ENCODE data around the gene CD7.

The CD7 gene

DNA sequence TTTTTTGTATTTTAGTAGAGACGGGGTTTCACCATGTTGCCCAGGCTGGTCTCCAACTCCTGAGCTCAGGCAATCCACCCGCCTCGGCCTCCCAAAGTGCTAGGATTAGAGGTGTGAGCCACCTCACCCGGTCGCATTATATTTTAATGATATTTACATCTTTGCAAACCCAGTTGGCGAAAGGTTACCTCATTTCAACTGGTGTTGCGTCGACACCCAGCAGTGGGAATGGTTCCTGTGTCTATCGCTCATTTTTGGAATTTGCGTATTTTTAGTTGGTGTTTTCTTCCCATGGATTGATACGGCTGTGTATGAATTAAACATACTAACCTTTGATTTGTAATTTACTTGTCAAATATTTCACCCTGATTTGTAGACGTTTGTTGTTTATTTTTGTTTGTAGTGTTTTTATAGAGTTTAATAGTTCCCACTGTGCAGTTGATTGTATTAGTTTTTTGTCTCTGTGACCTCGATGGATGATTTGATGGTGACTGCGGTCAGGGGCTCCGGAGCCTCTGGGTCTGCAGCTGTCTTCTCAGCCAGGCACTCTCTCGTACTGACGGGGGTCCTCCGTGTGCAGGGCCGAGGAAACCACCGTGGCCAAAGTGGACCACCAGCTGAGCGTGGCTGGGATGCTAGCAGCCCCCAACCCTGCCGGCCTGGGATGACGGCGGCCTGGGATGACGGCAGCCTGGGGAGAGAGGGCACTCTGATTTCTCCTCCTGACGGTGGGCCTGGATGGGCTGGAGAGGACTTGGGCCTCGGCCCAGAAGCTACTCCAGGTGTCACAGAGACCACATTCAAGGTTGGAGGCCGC is 4.0 kb downstream of the CD7 start:
- DNase-seq (ENCODE audit: low read depth in 1 of 2, low spot score in 1 of 2): no peak
- TF ChIP-seq JUND (IDR thresholded peaks at IDR 0.05; ENCODE audit: low read depth): no peak
- in situ Hi-C loops (cut with HindIII; ENCODE audit: low pct_unique_long_range_greater_than_20kb, low sequenced_read_pairs): no loop called here

DNA sequence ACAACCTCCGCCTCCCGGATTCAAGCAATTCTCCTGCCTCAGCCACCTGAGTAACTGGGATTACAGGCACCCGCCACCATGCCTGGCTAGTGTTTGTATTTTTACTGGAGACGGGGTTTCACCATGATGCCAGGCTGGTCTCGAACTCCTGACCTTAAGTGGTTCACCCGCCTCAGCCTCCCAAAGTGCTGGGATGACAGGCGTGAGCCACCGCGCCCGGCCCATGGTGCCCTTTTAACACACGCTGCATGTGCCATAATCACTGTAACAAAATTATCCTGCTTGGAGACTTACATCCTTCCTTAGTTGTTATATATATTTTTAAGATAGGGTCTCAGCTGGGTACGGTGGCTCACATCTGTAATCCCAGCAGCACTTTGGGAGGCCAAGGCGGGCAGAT is 5.4 kb downstream of the CD7 start:
- DNase-seq (ENCODE audit: low read depth in 1 of 2, low spot score in 1 of 2): no peak
- TF ChIP-seq JUND (IDR thresholded peaks at IDR 0.05; ENCODE audit: low read depth): no peak
- in situ Hi-C loops (cut with HindIII; ENCODE audit: low pct_unique_long_range_greater_than_20kb, low sequenced_read_pairs): no loop called here

DNA sequence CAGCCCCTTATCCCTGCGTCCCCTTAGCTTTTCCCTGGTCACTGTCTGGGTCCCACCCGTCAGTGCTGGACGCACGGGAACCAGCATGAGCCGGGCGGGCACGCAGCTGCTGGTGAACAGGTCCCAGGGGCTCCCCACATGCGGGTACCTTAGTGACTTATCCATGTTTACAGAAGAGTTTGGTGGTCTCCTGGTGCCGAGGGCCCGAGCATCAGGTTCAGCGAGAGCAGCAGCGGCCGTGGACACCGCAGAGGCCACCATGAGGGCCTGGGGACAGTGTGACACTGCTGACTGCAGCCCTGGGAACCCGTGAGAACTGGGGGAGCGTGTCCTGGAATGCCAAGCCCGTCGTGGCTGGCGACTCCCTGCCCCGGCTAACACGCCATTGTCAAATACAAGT is 6.5 kb downstream of the CD7 start:
- in situ Hi-C loops (cut with HindIII; ENCODE audit: low pct_unique_long_range_greater_than_20kb, low sequenced_read_pairs): no loop called here
- TF ChIP-seq JUND (IDR thresholded peaks at IDR 0.05; ENCODE audit: low read depth): no peak
- DNase-seq (ENCODE audit: low read depth in 1 of 2, low spot score in 1 of 2): no peak

DNA sequence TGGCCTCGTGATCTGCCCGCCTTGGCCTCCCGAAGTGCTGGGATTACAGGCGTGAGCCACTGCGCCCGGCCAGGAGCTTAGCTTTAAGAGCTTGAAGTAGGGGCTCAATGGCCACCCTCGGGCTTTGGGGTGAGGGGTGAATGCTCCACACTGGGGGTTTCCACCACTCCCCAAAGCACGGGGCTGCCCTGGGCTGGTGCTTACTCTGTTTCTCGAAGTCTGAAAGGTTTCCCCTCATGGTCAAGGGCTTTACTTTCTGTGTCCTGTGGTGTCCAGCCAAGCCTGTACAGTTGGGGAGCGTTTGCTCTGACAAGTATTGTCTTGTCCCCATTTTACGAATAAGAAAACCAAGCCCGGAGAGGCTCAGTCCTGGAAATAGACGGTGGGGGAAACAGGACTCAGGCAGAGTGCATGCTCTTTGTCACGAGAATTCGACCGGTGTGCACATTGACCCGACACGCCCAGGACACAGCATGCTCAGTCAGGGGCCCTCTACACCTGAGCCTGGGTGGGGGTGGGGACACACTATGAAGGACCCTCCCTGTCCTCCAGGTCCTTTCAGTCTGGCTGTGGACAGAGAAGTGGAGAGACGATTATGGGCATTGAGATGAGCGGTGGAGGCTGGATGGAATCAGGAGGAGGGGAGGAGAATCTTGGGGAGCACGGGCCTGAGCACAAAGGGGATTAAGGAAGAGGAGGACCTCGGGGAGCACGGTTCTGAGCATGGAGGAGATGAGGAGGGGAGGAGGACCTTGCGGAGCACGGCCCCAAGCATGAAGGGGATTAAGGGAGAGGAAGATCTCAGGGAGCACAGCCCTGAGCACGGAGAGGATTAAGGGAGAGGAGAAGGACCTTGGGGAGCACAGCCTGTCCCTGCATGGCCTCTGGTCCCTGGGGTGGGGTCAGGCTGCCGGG is 7.5 kb downstream of the CD7 start:
- no peak for TF ChIP-seq JUND (IDR thresholded peaks at IDR 0.05; ENCODE audit: low read depth)
- DNase-seq (ENCODE audit: low read depth in 1 of 2, low spot score in 1 of 2): no peak
- in situ Hi-C loops (cut with HindIII; ENCODE audit: low pct_unique_long_range_greater_than_20kb, low sequenced_read_pairs): no loop called here

DNA sequence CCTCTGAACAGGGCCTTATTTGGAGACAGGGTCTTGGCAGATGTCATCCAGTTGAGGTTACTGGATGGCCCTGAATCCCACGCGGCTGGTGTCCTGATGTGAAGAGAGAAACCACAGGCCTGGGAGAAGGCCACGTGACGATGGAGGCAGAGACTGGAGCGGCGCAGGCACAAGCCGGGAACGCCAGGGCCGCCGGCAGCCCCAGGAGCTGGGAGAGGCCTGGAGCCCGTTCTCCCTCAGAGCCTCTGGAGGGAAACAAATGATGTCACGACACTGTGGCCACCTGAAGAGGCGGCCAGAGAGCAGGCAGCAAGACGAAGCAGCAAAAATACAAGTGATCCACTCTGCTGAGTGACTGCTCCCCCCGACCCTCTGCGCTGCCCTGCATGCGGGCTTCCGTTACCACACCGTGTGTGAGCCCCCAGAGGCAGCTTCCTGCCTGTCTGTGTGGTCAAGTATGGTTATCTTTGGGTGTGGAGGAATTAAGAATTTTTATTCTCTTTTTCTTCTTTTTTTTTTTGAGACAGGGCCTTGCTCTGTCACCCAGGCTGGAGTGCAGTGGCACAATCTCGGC is 11.6 kb downstream of the CD7 start:
- no peak for DNase-seq (ENCODE audit: low read depth in 1 of 2, low spot score in 1 of 2)
- TF ChIP-seq JUND (IDR thresholded peaks at IDR 0.05; ENCODE audit: low read depth): no peak
- in situ Hi-C loops (cut with HindIII; ENCODE audit: low pct_unique_long_range_greater_than_20kb, low sequenced_read_pairs): no loop called here

DNA sequence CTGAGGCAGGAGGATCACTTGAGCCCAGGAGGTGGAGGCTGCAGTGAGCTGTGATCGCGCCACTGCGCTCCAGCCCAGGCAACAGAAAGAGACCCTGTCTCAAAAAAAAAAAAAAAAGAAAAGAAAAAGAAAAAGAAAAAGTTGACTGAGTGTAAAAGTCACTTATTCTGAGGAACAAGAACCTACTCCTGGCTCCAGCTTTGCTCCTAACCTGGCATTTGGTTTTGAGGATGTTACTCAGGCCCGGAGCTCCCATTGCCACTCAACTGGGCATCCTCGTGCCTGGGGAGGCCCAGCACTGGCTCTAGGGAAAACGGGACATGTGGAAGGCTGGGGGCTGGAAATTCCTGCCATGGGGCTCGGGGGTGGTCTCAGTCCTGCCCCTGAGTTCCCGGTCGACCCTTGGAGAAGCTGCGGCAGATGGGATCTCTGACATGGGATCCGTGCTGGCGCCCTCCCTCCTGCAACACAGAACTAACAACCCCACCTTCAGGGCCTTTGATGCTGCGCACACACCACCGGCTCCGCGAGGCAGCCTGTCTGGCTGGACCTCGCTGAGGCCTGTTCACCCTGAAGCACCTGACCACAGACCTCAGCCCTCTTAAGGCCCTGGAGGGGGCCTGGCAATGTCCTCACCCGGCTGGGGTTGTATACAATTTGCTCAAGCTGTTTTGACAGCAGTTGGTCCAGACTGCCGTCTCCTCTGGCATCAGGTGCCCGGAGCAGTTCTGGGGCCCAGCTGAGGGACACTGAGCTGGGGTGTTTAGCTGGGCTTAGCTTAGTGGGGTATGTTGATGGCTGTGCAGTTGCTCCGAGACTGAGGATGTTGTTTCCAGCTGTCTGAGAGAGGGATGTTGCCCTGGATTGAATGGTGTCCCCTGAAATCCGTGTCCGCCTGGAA is 12.3 kb downstream of the CD7 start:
- in situ Hi-C loops (cut with HindIII; ENCODE audit: low pct_unique_long_range_greater_than_20kb, low sequenced_read_pairs): no loop called here
- TF ChIP-seq JUND (IDR thresholded peaks at IDR 0.05; ENCODE audit: low read depth): no peak
- no peak for DNase-seq (ENCODE audit: low read depth in 1 of 2, low spot score in 1 of 2)

DNA sequence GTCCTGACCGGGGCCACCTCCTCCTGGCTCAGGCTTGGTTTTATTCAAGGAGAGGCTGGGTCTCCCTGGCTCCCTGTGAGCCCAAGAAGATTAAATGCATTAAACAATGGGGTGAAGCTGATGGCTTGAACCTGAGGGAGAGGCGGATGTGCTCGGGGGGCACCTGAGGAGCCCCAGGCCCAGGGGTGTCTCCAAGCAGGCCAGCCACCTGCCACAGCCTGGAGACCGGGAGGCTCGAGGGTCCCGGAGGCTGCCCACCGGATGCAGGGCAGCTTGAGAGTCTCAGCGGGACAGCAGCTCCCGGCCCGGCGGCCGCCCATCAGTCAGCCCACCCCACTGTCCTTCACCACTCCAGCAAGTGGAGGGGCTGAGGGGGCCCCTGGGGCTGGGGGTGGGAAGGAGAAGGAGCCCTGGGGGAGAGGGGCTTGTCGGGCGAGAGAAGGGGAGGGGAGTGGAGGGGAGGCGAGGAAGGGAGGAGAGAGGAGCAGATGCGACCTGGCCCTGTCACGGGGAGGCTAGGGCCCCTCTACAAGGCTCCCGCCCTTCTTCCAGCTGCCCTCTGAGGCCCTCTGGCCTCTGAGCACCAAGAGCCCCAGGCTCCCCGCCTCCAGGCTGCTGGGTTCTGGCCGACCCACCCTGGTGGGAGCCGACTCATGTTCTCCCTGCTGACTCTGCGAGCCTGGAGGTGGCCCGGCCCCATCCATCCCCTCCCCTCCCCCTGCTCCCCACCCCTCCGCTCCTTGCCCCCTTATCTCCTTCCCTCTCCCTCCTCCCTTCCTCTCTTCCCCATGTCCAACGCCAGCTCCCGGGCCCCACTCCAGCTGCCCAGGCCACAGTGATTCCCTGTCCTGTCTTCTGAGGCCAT is 13.2 kb downstream of the CD7 start:
- no peak for TF ChIP-seq JUND (IDR thresholded peaks at IDR 0.05; ENCODE audit: low read depth)
- in situ Hi-C loops (cut with HindIII; ENCODE audit: low pct_unique_long_range_greater_than_20kb, low sequenced_read_pairs): no loop called here
- no peak for DNase-seq (ENCODE audit: low read depth in 1 of 2, low spot score in 1 of 2)

DNA sequence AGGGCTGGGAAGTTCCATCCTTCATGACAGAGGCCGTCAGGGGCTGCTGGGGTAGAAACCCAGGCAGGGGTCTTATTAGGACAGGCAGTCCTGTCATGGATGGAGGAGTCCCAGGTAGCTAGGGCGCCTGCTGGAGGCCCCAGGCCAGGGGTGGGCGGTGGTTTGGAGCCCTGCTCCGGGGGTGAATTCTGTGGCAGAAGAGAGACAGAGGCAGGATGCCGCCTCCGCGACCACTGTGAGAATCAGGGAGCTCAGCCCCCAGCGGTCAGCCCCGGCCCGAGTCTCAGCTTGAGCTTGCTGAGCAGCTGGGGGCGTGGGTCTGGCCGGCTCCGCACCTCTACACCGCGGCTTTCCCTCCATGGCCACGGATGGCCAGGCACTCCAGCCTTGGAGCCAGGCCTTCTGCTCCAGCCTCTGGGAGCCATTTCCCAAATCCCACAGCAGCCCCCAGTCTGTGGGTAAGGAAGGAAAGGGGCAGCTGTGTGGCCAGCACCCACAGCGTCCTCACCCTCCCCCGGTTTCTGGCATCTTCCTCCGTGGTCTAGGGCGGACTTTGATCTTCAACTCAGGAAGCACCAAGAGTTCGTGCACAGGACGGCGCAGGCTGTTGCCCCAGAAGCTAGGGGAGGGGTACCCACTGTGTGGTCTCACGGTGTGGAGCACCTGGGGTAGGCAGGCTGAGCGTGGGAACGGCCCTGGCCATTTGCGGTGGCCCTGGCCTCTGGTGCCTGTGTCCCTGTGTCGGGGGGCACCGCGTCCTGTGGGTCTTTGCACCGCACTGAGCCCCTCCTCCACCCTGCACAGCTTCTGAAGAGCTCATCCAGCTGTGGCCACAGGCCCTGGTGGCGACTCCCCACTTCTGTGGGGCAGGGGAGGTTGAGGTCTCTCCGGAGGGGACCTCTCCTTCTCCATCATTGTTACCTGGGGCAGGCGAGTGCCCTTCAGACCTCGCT is 14.1 kb downstream of the CD7 start:
- in situ Hi-C loops (cut with HindIII; ENCODE audit: low pct_unique_long_range_greater_than_20kb, low sequenced_read_pairs): no loop called here
- DNase-seq (ENCODE audit: low read depth in 1 of 2, low spot score in 1 of 2): no peak
- no peak for TF ChIP-seq JUND (IDR thresholded peaks at IDR 0.05; ENCODE audit: low read depth)

DNA sequence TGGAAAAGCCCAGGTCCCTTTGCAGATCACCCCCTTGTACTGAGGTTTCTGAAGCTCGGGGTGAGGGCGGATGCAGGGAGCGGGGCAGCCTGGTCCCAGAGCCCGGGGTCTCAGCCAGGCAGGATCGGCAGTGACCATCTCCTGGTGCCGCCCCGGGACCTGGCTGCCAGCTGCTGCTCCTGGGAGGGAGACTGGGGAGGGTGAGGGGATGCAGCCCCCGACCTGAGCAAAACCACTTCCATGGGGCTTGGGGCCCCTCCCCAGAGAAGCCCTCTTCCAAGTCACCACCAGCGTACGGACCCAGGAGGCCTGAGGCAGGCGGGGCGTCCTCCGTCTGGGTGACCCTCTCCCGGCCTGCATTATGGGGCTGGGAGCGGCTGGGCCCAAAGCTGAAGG is 14.8 kb downstream of the CD7 start:
- DNase-seq (ENCODE audit: low read depth in 1 of 2, low spot score in 1 of 2): no peak
- TF ChIP-seq JUND (IDR thresholded peaks at IDR 0.05; ENCODE audit: low read depth): no peak
- in situ Hi-C loops (cut with HindIII; ENCODE audit: low pct_unique_long_range_greater_than_20kb, low sequenced_read_pairs): no loop called here

DNA sequence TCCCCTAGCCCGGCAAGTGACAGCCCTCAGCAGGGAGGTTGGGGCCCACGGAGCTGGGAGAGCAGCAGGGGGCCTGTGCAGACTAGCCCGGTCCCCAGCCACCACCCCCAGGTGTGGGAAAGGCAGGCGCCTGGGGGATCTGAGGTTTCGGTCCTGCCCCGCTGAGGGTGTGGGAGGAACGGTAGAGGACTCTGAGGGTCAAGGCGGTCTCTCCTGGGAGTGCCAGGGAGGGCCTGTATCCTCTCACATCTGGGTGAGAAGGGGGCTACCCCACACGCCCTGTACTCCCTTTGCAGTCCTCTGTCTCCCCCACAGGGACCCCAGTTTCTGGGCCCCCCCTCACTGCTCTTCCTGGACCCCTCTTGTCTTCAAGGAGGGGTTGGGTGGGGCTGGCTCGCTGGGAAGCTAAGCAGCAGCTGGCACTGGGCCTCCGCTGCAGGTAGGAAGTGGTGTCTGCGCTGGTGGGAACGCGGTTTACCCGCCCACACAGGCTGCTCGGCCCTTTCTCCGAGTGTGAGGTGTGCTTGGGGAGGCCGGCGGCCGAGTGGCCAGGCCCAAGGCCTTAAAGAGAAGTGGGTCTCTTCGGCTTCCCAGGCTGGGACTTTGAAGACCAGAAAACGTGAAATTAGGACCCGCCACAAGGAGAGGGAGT is 15.4 kb downstream of the CD7 start:
- in situ Hi-C loops (cut with HindIII; ENCODE audit: low pct_unique_long_range_greater_than_20kb, low sequenced_read_pairs): no loop called here

More for the DNA sequence above, 15.4 kb downstream of the CD7 start:
- no peak for TF ChIP-seq JUND (IDR thresholded peaks at IDR 0.05; ENCODE audit: low read depth)
- no peak for DNase-seq (ENCODE audit: low read depth in 1 of 2, low spot score in 1 of 2)
